ENCODE data around the gene KCNIP1.

Gene KCNIP1

DNA sequence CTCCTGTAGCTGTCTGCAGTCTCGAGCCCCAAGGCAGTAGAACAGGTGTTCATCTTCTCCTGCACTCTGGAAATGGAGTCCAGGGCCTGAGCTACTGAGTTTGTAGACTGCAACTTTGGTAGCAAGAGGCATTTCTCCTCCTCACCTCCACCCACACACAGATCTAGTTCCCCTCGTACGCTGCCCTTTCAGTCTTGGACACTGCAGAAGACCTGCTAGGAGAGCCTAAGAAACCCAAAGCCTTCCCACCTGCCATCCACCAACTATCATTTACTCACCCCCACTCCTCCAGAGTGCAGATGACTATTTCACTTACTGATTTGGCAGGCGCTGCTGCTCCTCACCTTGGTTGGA lies 59.0 kb downstream of the KCNIP1 start:
- Mint-ChIP-seq H3K9me3 (no peaks in the 10 kb centered on the region), H3K27me3 (peaks cover 40% of the 10 kb centered on the region), H3K27ac (peak overlapping the region; percentile 62), H3K4me3 (no peak overlapping the region), H3K36me3 (ENCODE audit: low read depth) (no peaks in the 10 kb centered on the region), H3K4me1 (ENCODE audit: low read depth) (peaks cover 40% of the 10 kb centered on the region)
- intact Hi-C loops (cut with micrococcal nuclease): no loop called here

DNA sequence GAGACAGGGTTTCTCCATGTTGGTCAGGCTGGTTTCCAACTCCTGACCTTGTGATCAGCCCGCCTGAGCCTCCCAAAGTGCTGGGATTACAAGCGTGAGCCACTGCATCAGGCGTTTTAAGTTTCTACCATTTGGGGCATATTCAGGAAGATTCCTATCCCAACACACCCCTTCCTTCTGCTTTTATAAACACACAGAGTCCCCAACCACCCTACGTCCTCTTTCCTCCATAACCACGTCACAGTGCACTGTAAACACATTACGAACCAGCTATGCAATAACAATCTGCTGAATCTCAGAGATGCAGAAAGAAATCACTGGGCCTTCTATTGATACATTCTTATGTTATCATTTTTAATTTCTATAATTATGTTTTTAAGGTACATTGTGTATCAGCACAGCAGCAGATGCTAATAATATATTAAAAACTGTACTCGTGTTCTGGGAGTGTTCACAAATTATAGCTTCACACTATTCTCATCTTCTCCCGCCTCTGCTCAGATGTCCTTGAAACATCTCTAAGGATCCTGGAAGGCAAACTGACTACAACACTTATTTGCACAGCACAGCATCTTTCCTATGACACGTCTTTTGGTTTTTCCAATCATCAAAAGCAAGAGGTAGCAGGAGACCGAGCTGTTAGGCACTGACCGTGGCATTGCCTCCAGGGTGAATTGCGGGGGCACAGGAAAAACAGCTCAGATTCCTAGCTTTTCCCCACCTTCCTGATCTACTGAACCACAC lies 60.2 kb downstream of the KCNIP1 start:
- Mint-ChIP-seq H3K27ac (no peak overlapping the region), H3K4me1 (ENCODE audit: low read depth) (peaks cover 40% of the 10 kb centered on the region), H3K36me3 (ENCODE audit: low read depth) (no peaks in the 10 kb centered on the region), H3K9me3 (no peaks in the 10 kb centered on the region), H3K4me3 (no peak overlapping the region), H3K27me3 (peaks cover 40% of the 10 kb centered on the region)
- intact Hi-C loops (cut with micrococcal nuclease): no loop called here

DNA sequence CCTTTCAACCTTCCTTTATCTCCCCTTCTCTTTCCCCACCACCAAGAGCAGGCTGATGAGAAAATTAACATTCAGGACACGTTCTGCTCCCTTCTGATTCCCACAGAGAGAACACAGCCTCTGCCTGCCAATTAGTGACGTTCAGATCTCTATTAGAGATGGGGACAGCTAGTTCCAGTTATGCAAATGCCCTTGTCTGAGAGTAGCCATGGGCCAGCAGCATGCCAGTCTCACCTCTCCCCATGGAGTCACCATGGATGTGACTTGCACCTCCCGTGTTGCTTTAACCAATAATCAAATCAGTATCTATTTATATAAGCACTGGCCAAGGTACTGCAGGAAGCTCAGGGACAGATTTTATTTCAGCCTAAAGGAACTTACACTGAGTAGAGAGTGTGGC lies 61.3 kb downstream of the KCNIP1 start:
- intact Hi-C loops (cut with micrococcal nuclease): no loop called here
- Mint-ChIP-seq H3K27me3 (peaks cover 40% of the 10 kb centered on the region), H3K4me3 (no peak overlapping the region), H3K27ac (no peak overlapping the region), H3K36me3 (ENCODE audit: low read depth) (no peaks in the 10 kb centered on the region), H3K9me3 (no peaks in the 10 kb centered on the region), H3K4me1 (ENCODE audit: low read depth) (peaks cover 35% of the 10 kb centered on the region)

DNA sequence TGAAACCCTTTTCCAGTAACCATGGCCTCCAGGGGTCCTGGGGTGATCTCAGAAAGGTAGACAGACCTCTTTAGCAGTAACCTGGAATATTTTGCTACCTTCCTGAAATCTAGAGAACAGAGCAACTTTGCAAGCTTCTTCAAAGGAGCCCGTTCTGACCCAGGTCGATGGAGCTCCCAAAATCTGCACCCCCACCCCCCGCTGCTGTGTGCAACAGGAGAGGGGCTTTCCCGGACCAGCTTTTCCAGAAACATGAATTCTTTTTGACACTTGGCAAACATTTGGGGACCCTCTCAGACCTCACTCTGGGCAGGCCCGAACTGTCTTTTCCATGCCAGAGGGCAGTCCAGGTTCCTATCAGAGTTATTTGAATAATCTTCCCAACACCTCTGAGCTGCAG lies 65.3 kb downstream of the KCNIP1 start:
- Mint-ChIP-seq H3K36me3 (ENCODE audit: low read depth) (no peaks in the 10 kb centered on the region), H3K27ac (no peak overlapping the region), H3K27me3 (peaks cover 55% of the 10 kb centered on the region), H3K4me3 (no peak overlapping the region), H3K4me1 (ENCODE audit: low read depth) (peaks cover 17% of the 10 kb centered on the region), H3K9me3 (no peaks in the 10 kb centered on the region)
- intact Hi-C loops (cut with micrococcal nuclease): no loop called here

DNA sequence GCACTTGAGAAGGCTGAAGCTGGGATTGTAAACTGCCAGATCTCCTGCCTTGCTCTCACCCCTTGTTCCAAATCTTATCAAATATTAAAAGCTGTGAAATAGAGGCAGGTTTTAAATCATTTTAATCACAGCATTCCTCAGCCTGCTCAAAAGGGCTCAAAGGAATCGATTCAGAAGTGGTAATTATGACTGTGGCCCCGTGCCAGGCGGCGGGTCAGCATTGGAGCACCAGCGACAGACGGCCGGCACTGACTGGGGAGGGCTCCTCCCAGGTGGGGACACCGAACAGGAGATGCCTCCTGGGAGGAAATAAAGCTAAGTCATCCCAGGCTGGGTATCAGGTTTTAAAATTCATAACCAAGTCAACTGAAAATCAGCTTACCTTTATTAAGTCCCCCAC lies 66.7 kb downstream of the KCNIP1 start:
- peaks cover 55% of the 10 kb centered on the region for H3K27me3 Mint-ChIP-seq
- intact Hi-C loops (cut with micrococcal nuclease): no loop called here
- peaks cover 17% of the 10 kb centered on the region for H3K4me1 Mint-ChIP-seq (ENCODE audit: low read depth)
- H3K9me3 Mint-ChIP-seq: no peaks in the 10 kb centered on the region
- H3K4me3 Mint-ChIP-seq: no peak overlapping the region
- H3K36me3 Mint-ChIP-seq (ENCODE audit: low read depth): no peaks in the 10 kb centered on the region
- no peak overlapping the region for H3K27ac Mint-ChIP-seq

DNA sequence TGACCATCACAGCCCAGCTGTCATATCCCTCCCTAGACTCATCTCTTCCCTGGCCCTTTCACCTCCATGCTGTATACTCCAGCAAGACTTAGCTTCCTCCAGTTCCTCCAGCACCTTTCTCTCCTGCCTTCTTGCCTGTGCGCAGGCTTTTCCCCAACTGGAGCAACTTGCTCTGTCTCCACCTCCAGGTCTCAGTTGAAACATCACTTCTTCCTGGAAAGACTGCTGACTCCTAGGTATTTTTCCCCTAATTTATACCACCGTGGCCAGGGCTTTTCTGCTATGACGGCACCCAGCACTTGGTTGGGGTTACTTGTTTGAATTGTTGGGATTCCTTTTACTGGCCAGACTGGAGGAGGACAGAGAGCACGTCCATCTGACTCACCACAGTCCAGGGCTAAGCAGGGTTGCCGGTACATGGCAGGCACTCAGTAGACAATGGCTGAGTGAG lies 67.5 kb downstream of the KCNIP1 start:
- Mint-ChIP-seq H3K9me3 (no peaks in the 10 kb centered on the region), H3K36me3 (ENCODE audit: low read depth) (no peaks in the 10 kb centered on the region), H3K27me3 (peaks cover 56% of the 10 kb centered on the region), H3K4me1 (ENCODE audit: low read depth) (peaks cover 17% of the 10 kb centered on the region), H3K27ac (no peak overlapping the region), H3K4me3 (no peak overlapping the region)
- intact Hi-C loops (cut with micrococcal nuclease): no loop called here

DNA sequence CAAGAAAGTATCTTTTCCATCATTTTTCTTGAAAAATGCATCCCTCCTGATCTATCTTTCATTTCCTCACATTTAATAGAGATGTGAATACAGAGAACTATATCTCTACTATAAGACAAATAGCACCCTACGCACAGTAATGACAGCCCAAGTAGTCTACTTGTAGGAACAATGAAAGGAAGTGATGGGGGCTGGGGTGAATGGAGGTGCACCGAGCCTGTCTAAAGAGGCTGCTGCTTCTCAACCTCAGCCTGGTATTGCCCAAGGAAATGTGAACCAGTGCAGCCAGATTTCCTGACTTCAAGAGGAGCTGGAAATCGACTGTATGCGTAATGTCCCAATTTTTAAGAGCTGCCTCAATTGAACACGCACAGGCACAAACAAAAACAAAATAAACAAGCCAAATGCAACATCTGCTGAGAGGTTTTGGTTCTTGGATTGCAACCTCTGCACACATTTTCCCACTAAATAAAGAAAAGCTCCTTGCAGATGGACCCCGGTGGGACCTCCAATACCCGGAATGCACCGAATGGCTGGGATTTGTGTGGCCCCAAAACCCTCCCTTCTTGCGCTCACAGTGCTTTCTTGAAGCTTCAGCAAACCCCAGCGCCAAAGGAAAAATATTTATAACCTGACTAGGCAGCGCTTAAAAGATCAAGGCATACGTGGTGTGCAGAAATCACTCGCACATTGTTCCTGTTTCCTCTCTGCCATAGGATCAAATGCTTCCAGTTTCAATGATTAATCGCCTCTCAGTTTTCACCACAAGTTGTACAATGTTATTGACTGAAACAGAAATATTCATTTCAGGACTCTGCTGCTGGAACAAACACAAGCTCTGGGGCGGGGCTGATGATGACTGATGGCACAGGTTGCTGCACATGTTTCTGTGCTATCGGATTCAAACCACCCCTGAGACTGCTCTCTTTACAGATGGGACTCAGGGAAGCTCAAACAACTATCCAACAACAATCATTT lies 68.3 kb downstream of the KCNIP1 start:
- Mint-ChIP-seq H3K27me3 (peaks cover 56% of the 10 kb centered on the region), H3K36me3 (ENCODE audit: low read depth) (no peaks in the 10 kb centered on the region), H3K27ac (peak overlapping the region; percentile 25), H3K9me3 (no peaks in the 10 kb centered on the region), H3K4me3 (no peak overlapping the region), H3K4me1 (ENCODE audit: low read depth) (peaks cover 17% of the 10 kb centered on the region)
- intact Hi-C loops (cut with micrococcal nuclease): no loop called here

DNA sequence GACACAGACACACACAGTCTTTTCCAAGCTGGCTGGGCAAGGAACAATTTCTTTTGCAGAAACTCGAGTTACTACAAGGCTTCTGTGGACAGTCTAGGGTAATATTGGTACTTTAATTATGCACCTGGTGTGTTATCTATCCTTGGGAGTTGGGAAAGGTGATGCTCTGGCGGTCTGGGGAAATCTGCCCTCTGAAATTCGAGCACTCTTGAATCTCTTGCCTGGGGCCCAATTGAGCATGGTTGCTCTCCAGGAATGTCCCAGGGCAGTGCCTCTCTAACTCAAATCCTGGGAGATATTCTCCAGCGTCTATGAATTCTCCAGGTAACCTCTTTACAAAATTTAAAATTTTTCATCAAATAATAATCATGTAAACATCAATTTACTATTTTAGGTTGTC lies 69.3 kb downstream of the KCNIP1 start:
- Mint-ChIP-seq H3K9me3 (peaks cover 1% of the 10 kb centered on the region), H3K27me3 (peaks cover 55% of the 10 kb centered on the region), H3K27ac (no peak overlapping the region), H3K4me1 (ENCODE audit: low read depth) (peaks cover 17% of the 10 kb centered on the region), H3K4me3 (no peak overlapping the region), H3K36me3 (ENCODE audit: low read depth) (no peaks in the 10 kb centered on the region)
- intact Hi-C loops (cut with micrococcal nuclease): no loop called here

DNA sequence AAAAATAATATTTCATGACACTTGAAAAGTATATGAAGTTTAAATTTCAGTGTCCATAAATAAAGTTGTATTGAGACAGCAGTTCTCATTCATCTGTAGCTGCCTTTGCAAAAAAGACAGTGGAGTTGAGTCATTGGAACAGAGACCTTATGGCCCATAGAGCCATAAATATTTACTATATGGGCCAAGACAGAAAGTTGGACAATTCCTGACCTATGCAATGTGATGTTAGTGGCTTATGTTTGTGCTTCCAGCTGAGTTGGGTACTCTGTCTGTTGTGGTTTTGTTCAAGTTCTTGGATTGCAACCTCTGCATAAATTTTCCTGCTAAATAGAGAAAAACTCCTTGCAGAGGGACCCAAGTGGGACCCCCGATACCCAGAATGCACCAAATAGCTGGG lies 69.8 kb downstream of the KCNIP1 start:
- peaks cover 7% of the 10 kb centered on the region for H3K9me3 Mint-ChIP-seq
- H3K27me3 Mint-ChIP-seq: peaks cover 60% of the 10 kb centered on the region
- no peak overlapping the region for H3K27ac Mint-ChIP-seq
- no peak overlapping the region for H3K4me3 Mint-ChIP-seq
- H3K36me3 Mint-ChIP-seq (ENCODE audit: low read depth): no peaks in the 10 kb centered on the region
- intact Hi-C loops (cut with micrococcal nuclease): no loop called here
- H3K4me1 Mint-ChIP-seq (ENCODE audit: low read depth): peaks cover 17% of the 10 kb centered on the region

DNA sequence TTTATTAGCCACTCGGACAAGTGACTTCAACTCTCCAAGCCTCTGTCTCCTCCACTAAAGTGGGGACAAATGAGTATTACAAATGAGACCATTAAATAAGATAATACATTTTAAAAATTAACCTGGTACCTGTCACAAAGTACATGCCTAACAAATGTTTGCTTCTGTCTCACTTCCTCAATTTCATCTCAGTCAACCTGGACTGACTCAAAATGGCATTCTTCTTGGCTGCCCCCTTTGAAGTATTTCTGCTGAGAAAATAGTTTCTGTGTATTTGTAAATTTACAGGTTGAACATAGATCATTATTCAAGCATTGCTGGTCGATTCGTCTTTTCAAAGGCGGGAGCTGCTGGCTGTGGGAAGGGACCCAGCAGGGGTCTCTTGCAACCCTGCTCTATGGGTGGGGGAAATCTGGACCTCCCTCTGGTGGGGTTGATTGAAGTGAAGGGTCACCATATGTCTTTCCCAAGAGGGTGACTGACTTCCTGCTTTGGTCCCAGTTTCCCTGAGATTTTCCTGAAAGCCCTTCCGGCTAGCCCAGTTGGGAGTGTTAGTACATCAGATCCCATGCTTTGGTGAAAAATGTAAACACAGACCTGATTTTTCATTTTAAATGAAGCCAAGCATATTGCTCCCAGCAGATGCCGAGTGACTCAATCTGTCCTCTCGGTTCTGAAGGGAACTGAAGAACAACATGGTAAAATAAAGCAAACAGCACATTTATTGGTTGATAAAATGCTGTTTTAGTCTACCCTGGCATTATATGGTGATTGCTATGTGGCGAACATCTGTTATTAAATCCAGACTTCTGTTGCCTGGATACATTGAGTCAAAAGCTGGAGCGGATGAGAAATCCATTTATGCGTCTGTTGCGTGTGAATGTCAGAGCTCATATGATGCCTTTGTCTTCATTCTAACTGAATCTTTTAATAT lies 73.0 kb downstream of the KCNIP1 start:
- Mint-ChIP-seq H3K4me1 (ENCODE audit: low read depth) (peaks cover 11% of the 10 kb centered on the region), H3K27ac (no peak overlapping the region), H3K4me3 (no peak overlapping the region), H3K9me3 (peaks cover 12% of the 10 kb centered on the region), H3K27me3 (peaks cover 37% of the 10 kb centered on the region), H3K36me3 (ENCODE audit: low read depth) (no peaks in the 10 kb centered on the region)
- intact Hi-C loops (cut with micrococcal nuclease): no loop called here

DNA sequence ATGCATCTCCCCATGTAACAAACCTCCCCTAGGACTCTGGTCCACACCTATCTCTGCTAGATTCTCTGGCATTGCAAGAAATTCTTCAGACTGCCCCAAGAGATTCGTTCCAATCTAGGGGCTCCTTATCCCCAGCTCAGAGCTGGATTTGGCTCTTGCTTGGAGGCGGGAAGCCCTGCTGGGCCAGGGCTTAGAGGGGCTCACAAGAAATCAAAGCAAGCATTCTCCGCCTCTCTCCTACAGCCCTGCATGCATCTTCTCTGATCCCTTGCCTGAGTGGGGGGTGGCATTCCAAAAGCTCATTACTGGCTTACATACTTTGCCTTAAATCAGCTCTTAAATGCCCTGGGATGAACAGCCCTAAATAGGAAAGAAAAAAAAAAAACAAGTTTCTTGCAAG lies 75.8 kb downstream of the KCNIP1 start:
- Mint-ChIP-seq H3K9me3 (peaks cover 12% of the 10 kb centered on the region), H3K4me3 (no peak overlapping the region), H3K27me3 (peaks cover 38% of the 10 kb centered on the region), H3K4me1 (ENCODE audit: low read depth) (no peaks in the 10 kb centered on the region), H3K36me3 (ENCODE audit: low read depth) (no peaks in the 10 kb centered on the region), H3K27ac (no peak overlapping the region)
- intact Hi-C loops (cut with micrococcal nuclease): no loop called here

DNA sequence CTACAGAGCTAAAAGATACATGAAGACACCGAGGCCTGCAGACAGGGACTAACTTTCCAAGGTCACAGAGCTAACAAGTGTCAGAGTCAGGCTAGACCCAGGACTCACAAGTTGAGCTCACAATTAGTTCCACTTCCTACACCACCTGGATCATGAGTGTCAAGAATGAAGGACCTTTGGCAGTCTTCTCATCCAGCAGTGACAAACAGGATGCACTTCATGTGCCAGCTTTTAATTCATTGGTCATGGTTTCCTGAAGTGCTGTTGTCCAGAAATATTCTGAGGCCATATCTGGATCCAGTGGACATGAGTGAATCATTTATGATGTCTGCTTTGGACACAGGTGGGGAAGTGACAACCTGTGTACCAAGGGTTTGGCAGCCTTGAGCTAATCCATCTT lies 77.4 kb downstream of the KCNIP1 start:
- peaks cover 12% of the 10 kb centered on the region for H3K9me3 Mint-ChIP-seq
- H3K36me3 Mint-ChIP-seq (ENCODE audit: low read depth): no peaks in the 10 kb centered on the region
- H3K4me1 Mint-ChIP-seq (ENCODE audit: low read depth): no peaks in the 10 kb centered on the region
- no peak overlapping the region for H3K4me3 Mint-ChIP-seq
- intact Hi-C loops (cut with micrococcal nuclease): no loop called here
- H3K27ac Mint-ChIP-seq: no peak overlapping the region
- peaks cover 33% of the 10 kb centered on the region for H3K27me3 Mint-ChIP-seq

DNA sequence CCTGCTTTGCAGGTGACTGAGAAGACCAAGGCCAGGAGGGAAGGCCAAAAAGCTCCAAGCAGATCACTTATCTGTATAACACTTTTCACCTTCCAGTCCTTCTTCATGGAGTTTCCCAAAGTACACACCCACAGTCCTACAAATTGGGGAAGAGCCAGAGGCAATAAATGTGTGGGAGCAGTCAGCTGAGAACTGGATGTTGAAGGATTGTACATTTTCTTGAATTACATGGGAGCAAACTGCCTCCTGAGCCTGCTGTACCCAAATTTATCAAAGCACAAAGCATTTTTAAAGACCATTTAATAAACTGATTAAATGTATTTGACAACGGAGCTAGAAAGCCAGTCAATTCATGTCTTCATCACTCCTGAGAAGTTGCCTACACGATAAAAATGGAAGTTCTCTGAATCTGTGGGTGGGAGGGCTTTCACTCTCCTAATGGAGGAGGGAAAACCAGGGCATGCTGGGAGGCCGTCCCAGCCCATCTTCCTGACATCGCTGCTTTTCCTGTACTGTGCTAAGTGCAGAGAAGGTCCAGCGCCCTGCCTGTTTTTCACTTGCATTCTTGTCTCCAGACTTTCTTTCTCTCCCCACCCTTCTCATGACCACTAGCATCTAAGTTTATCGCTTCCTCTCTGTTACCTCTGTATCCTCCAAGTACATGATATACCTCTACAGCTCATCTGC lies 79.0 kb downstream of the KCNIP1 start:
- peaks cover 33% of the 10 kb centered on the region for H3K27me3 Mint-ChIP-seq
- H3K9me3 Mint-ChIP-seq: peaks cover 12% of the 10 kb centered on the region
- H3K27ac Mint-ChIP-seq: no peak overlapping the region
- H3K36me3 Mint-ChIP-seq (ENCODE audit: low read depth): no peaks in the 10 kb centered on the region
- intact Hi-C loops (cut with micrococcal nuclease): no loop called here
- no peaks in the 10 kb centered on the region for H3K4me1 Mint-ChIP-seq (ENCODE audit: low read depth)
- no peak overlapping the region for H3K4me3 Mint-ChIP-seq

Data from dendritic cell treated with granulocyte-macrophage colony-stimulating factor and Interleukin-4, amounts not matched to agents 40 ng/mL and 50 ng/mL, for 4 days (primary cell).